ENCODE results near the gene MACROD2. TPM values are rescaled to one million over a fixed set of nuclear protein-coding genes. Genes with fewer than 3 reads are reported as not detected.

MACROD2 gene
- total RNA-seq, 3 donors from 2014 or later = 3.2 to 7.6 (median 6.4) TPM

- Histone ChIP-seq H3K4me1 (ENCODE audit: low read depth) (no peaks in the 10 kb centered on the region), H3K4me3 (no peak overlapping the region), H3K36me3 (ENCODE audit: low read depth) (no peaks in the 10 kb centered on the region), H3K9me3 (no peaks in the 10 kb centered on the region)
- no peak for TF ChIP-seq CTCF (IDR thresholded peaks at IDR 0.05)
- ATAC-seq = no peak
- DNase-seq = no peak
- intact Hi-C loops (cut with DNase I, micrococcal nuclease) = no loop called here
These were observed 66.9 kb downstream of the MACROD2 start for GRCh38 chr20:14062171-14062570.

- no peaks in the 10 kb centered on the region for H3K36me3 ChIP-seq (ENCODE audit: low read depth)
These were observed 67.5 kb downstream of the MACROD2 start for GRCh38 chr20:14062786-14063185.

GRCh38 chr20:14064333-14064732, 69.0 kb downstream of the MACROD2 start:
- ATAC-seq = no peak
- intact Hi-C loops (cut with DNase I, micrococcal nuclease) = no loop called here
- no peak for DNase-seq
- Histone ChIP-seq H3K4me3 (no peak overlapping the region), H3K9me3 (no peaks in the 10 kb centered on the region), H3K4me1 (ENCODE audit: low read depth) (no peaks in the 10 kb centered on the region), H3K36me3 (ENCODE audit: low read depth) (no peaks in the 10 kb centered on the region)
- no peak for TF ChIP-seq CTCF (IDR thresholded peaks at IDR 0.05)

More at GRCh38 chr20:14062786-14063185, 67.5 kb downstream of the MACROD2 start:
- intact Hi-C loops (cut with DNase I, micrococcal nuclease) = no loop called here
- ATAC-seq = no peak
- Histone ChIP-seq H3K4me1 (ENCODE audit: low read depth) (no peaks in the 10 kb centered on the region), H3K4me3 (no peak overlapping the region), H3K9me3 (no peaks in the 10 kb centered on the region)
- TF ChIP-seq CTCF (IDR thresholded peaks at IDR 0.05) = no peak
- DNase-seq = no peak

- ATAC-seq = no peak
- no peaks in the 10 kb centered on the region for H3K9me3 ChIP-seq
- no peak for TF ChIP-seq CTCF (IDR thresholded peaks at IDR 0.05)
- no peaks in the 10 kb centered on the region for H3K36me3 ChIP-seq (ENCODE audit: low read depth)
- H3K4me1 ChIP-seq (ENCODE audit: low read depth) = no peaks in the 10 kb centered on the region
- intact Hi-C loops (cut with DNase I, micrococcal nuclease) = no loop called here
- DNase-seq = no peak
- H3K4me3 ChIP-seq = no peak overlapping the region
These were observed 69.6 kb downstream of the MACROD2 start for GRCh38 chr20:14064921-14065320.

GRCh38 chr20:14065774-14066173, 70.5 kb downstream of the MACROD2 start:
- no peak for TF ChIP-seq CTCF (IDR thresholded peaks at IDR 0.05)
- intact Hi-C loops (cut with DNase I, micrococcal nuclease) = no loop called here
- no peak for DNase-seq
- Histone ChIP-seq H3K4me3 (no peak overlapping the region), H3K36me3 (ENCODE audit: low read depth) (no peaks in the 10 kb centered on the region), H3K4me1 (ENCODE audit: low read depth) (no peaks in the 10 kb centered on the region), H3K9me3 (no peaks in the 10 kb centered on the region)
- ATAC-seq = no peak

- Histone ChIP-seq H3K4me3 (no peak overlapping the region), H3K36me3 (ENCODE audit: low read depth) (no peaks in the 10 kb centered on the region), H3K9me3 (no peaks in the 10 kb centered on the region), H3K4me1 (ENCODE audit: low read depth) (no peaks in the 10 kb centered on the region)
- ATAC-seq (no peak), DNase-seq (no peak)
- intact Hi-C loops (cut with DNase I, micrococcal nuclease) = no loop called here
- no peak for TF ChIP-seq CTCF (IDR thresholded peaks at IDR 0.05)
These were observed 72.3 kb downstream of the MACROD2 start for GRCh38 chr20:14067603-14068002.
